Tibial artery (tissue), 4 donors: ENCODE measurements around the gene LRRC26.

ENCODE experiments used
- DNase-seq, 2 donors: peaks; one replicate each; pipeline ENCODE4 v3.0.0-alpha.2; 2019
- H3K27ac ChIP-seq, 2 donors: fragments of 200-600 bp; sonication (generic) in 1 of 2; 1 replicate in 1 of 2; 2 replicates in 1 of 2; pipeline ENCODE4 v1.5.1; 2018 to 2019; ENCODE audit warnings: mild to moderate bottlenecking in 1 of 2
- H3K27me3 ChIP-seq, 2 donors: fragments of 200-600 bp; sonication (generic) in 1 of 2; one replicate each; pipeline versions ENCODE4 v1.5.1 to v1.6.0; 2016 to 2019
- H3K36me3 ChIP-seq, 3 donors: fragments of 200-600 bp; sonication (generic) in 2 of 3; one replicate each; pipeline ENCODE4 v1.5.1; 2016 to 2019; ENCODE audit warnings: mild to moderate bottlenecking in 2 of 3
- H3K4me1 ChIP-seq, 4 donors: fragments of 200-600 bp; sonication (generic) in 2 of 4; 1 replicate in 3 of 4; 2 replicates in 1 of 4; pipeline ENCODE4 v1.5.1; 2016 to 2019
- H3K4me3 ChIP-seq, 2 donors: fragments of 200-600 bp; sonication (generic) in 1 of 2; 1 replicate in 1 of 2; 2 replicates in 1 of 2; pipeline ENCODE4 v1.5.1; 2018 to 2019; ENCODE audit warnings: mild to moderate bottlenecking in 2 of 2
- H3K9me3 ChIP-seq, 3 donors: fragments of 200-600 bp; sonication (generic) in 1 of 3; one replicate each; pipeline ENCODE4 v1.5.1; 2016 to 2019
- intact Hi-C: fragments of 100-400 bp; cut with DNase I; formaldehyde crosslinking; loops from one replicate; pipeline ENCODE4 v1.15.0; 2023; ENCODE audit warnings: low total_unique reads
- TF ChIP-seq, protein P1 (sequence below), 2 experiments: fragments of 200-600 bp in 1 of 2; fragments of 450-650 bp in 1 of 2; IDR thresholded peaks; one replicate each; pipeline ENCODE4 v1.5.1; 2017 to 2019; ENCODE audit warnings: antibody characterized with exemption in 2 of 2, mild to moderate bottlenecking in 1 of 2, moderate library complexity in 1 of 2

LRRC26 gene

DNA sequence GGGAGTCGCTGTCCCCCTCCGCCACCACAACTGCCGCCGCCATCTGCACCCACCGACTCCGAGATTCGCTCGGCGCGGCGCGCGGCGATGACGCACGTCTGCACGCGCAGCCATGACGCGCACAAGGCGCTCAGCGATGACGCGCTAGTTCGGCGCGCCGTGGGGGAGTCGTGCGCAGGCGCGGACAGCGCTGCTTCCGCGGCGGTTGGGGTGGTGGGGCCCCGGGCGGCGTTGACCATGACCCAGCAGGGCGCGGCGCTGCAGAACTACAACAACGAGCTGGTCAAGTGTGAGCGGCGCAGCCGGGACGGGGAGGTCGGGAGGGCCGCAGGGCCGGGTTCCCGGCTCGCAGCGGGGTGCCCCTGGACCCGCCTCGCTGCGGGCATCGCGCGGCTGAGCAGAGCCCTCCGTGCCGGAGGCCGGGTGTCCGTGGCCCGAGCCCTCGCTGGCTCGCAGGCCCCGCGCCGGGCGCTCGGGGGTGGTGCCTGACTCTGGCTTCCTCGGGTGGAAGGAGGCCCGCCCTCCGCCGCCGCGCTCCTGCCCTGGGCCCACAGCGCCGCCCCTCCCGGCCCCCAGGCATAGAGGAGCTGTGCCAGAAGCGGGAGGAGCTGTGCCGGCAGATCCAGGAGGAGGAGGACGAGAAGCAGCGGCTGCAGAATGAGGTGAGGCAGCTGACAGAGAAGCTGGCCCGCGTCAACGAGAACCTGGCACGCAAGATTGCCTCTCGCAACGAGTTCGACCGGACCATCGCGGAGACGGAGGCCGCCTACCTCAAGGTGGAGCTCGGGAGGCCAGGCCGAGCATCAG is 18.8 kb upstream of the LRRC26 start, which contains the start of the genes ANAPC2 and SSNA1:
Gene ANAPC2, minus strand, starts transcription at position 71 of the 807 bp plus-strand sequence. Its CDS starts 28 bp downstream, at position 43.
Gene SSNA1, plus strand, starts transcription at position 187 of the 807 bp plus-strand sequence. Its CDS starts 51 bp downstream, at position 238.
- no peaks in the 10 kb centered on the region for H3K27me3 ChIP-seq
- DNase-seq: peak; percentile 88 to 94
- TF ChIP-seq, protein P1, sequence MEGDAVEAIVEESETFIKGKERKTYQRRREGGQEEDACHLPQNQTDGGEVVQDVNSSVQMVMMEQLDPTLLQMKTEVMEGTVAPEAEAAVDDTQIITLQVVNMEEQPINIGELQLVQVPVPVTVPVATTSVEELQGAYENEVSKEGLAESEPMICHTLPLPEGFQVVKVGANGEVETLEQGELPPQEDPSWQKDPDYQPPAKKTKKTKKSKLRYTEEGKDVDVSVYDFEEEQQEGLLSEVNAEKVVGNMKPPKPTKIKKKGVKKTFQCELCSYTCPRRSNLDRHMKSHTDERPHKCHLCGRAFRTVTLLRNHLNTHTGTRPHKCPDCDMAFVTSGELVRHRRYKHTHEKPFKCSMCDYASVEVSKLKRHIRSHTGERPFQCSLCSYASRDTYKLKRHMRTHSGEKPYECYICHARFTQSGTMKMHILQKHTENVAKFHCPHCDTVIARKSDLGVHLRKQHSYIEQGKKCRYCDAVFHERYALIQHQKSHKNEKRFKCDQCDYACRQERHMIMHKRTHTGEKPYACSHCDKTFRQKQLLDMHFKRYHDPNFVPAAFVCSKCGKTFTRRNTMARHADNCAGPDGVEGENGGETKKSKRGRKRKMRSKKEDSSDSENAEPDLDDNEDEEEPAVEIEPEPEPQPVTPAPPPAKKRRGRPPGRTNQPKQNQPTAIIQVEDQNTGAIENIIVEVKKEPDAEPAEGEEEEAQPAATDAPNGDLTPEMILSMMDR (IDR thresholded peaks at IDR 0.05): peak; percentile 13 to 16
- H3K9me3 ChIP-seq: no peaks in the 10 kb centered on the region
- peaks cover 16 to 52% (median 40%) of the 10 kb centered on the region in 4 donors for H3K4me1 ChIP-seq
- peak within 1 kb of the TSS; percentile 84 to 90 for H3K27ac ChIP-seq
- intact Hi-C loops: loop anchor here (5.0 kb wide), 1 partner anchor 34 kb away; the partner anchor contains the start of gene RNF208
- H3K36me3 ChIP-seq: peaks cover 29 to 61% (median 49%) of the 10 kb centered on the region in 3 donors
- H3K4me3 ChIP-seq: peak within 1 kb of the TSS; percentile 86 to 91

- peaks cover 16 to 51% (median 40%) of the 10 kb centered on the region in 4 donors for H3K4me1 ChIP-seq
- DNase-seq: no peak
- H3K4me3 ChIP-seq: peak overlapping the region; percentile 86 to 91
- H3K27me3 ChIP-seq: no peaks in the 10 kb centered on the region
- H3K36me3 ChIP-seq: peaks cover 35 to 67% (median 55%) of the 10 kb centered on the region in 3 donors
- intact Hi-C loops: loop anchor here (5.0 kb wide), 1 partner anchor 34 kb away; the partner anchor contains the start of gene RNF208
- TF ChIP-seq, protein P1 (IDR thresholded peaks at IDR 0.05): no peak
- no peaks in the 10 kb centered on the region for H3K9me3 ChIP-seq
- H3K27ac ChIP-seq: peak overlapping the region; percentile 84 to 90
Observed at GRCh38 chr9:137188086-137188489, 18.2 kb upstream of the LRRC26 start.

DNA sequence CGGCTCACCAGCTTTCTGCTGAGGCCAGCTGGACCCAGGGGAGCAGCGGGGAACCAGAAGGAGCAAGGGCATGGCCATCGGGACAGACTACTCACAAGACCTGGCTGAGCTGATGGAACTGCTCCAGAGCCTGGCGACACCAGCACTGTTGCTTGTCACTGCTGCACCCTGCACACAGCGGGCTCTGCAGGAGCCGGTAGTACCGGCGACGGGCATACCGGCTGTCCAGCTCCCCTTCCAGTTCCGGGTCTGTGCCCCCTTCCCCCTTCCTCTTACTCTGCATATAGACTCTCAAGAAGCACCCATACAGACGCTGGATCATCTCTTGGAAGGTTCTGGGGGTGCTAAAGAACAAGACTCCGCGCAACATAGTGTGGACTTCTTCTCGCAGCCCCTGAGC is 17.5 kb upstream of the LRRC26 start:
- H3K9me3 ChIP-seq: no peaks in the 10 kb centered on the region
- peaks cover 42 to 72% (median 62%) of the 10 kb centered on the region in 3 donors for H3K36me3 ChIP-seq
- H3K27ac ChIP-seq: no peak overlapping the region
- no peak for DNase-seq
- H3K4me3 ChIP-seq: peak overlapping the region; percentile 86 to 91
- H3K27me3 ChIP-seq: no peaks in the 10 kb centered on the region
- intact Hi-C loops: loop anchor here (5.0 kb wide), 1 partner anchor 35 kb away; the partner anchor contains the start of gene RNF208
- TF ChIP-seq, protein P1 (IDR thresholded peaks at IDR 0.05): no peak
- H3K4me1 ChIP-seq: peaks cover 16 to 51% (median 40%) of the 10 kb centered on the region in 4 donors

- Histone ChIP-seq H3K4me1 (peaks cover 16 to 51% (median 40%) of the 10 kb centered on the region in 4 donors), H3K9me3 (no peaks in the 10 kb centered on the region), H3K27ac (no peak overlapping the region), H3K36me3 (peaks cover 50 to 72% (median 67%) of the 10 kb centered on the region in 3 donors), H3K27me3 (no peaks in the 10 kb centered on the region), H3K4me3 (peak overlapping the region in 1 of 2 donors; percentile 91)
- DNase-seq: no peak
- TF ChIP-seq, protein P1 (IDR thresholded peaks at IDR 0.05): no peak
- intact Hi-C loops: loop anchor here (5.0 kb wide), 1 partner anchor 36 kb away; the partner anchor contains the start of gene RNF208
Observed at GRCh38 chr9:137186385-137186784, 16.5 kb upstream of the LRRC26 start.

DNA sequence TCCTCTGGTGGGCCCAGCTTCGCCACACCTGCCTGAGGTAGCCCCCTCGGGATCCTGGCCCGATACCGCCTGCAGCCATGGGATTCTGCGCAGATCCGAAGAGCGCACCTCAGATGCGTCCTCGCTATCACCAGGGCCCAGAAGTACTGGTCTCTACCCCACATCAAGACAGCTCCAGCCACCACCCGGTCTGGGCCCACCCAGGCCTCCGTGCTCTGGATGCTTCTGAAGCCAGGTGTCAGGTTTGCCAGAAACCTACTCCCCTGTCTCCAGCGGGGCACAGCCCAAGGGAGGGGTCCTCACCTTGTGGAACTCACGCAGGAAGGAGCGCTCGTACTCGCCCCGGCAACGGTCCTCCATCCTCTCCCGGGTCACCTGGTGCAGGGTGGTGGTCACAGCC is 16.1 kb upstream of the LRRC26 start:
- TF ChIP-seq, protein P1 (IDR thresholded peaks at IDR 0.05): no peak
- peaks cover 54 to 72% (median 67%) of the 10 kb centered on the region in 3 donors for H3K36me3 ChIP-seq
- DNase-seq: no peak
- peaks cover 16 to 51% (median 40%) of the 10 kb centered on the region in 4 donors for H3K4me1 ChIP-seq
- H3K4me3 ChIP-seq: no peak overlapping the region
- H3K27ac ChIP-seq: no peak overlapping the region
- H3K27me3 ChIP-seq: no peaks in the 10 kb centered on the region
- no peaks in the 10 kb centered on the region for H3K9me3 ChIP-seq
- intact Hi-C loops: loop anchor here (5.0 kb wide), 1 partner anchor 36 kb away; the partner anchor contains the start of gene RNF208
